Brain microvascular endothelial cell (primary cell): Measurements from ENCODE around the gene PRDM2.
A peak's percentile ranks its signal among the peaks of the same experiment; 100 is the strongest.

Source experiments
- DNase-seq: peaks from one replicate; pipeline ENCODE4 v3.0.0-alpha.2; 2020
- H3K27ac ChIP-seq: fragments of 250-450 bp; sonication (Bioruptor Pico); 2 replicates; pipeline ENCODE4 v1.5.1; 2020; ENCODE audit warnings: mild to moderate bottlenecking, moderate library complexity
- H3K27me3 ChIP-seq: fragments of 250-450 bp; sonication (Bioruptor Pico); replicated peaks from 2 replicates; pipeline ENCODE4 v1.5.1; 2020; ENCODE audit warnings: mild to moderate bottlenecking
- H3K36me3 ChIP-seq: fragments of 250-450 bp; sonication (Bioruptor Pico); replicated peaks from 2 replicates; pipeline ENCODE4 v1.5.1; 2020; ENCODE audit warnings: mild to moderate bottlenecking
- H3K4me3 ChIP-seq: 2 replicates; pipeline ENCODE4 v1.5.1; 2011; ENCODE audit warnings: low read depth, mild to moderate bottlenecking, control low read depth, low read length, moderate library complexity
- CTCF ChIP-seq: IDR thresholded peaks from 2 replicates; pipeline ENCODE4 v1.5.1; 2011; ENCODE audit warnings: low read depth, mild to moderate bottlenecking, moderate library complexity, low read length, control low read depth, inconsistent platforms; ENCODE audit errors: missing control alignments
- in situ Hi-C: cut with HindIII; loops from 2 replicates; pipeline ENCODE4 v1.10.0; 2017; ENCODE audit warnings: low sequenced_read_pairs, low pct_ligation_motif_present

Gene PRDM2

GRCh38 chr1:13764588-13765332 is 64.8 kb downstream of the PRDM2 start:
- Histone ChIP-seq H3K27ac (no peak overlapping the region), H3K4me3 (no peak overlapping the region), H3K27me3 (no peaks in the 10 kb centered on the region), H3K36me3 (no peaks in the 10 kb centered on the region)
- in situ Hi-C loops, result no loop called here
- TF ChIP-seq CTCF, result peak; percentile 30
- peak; percentile 39 for DNase-seq

GRCh38 chr1:13766592-13767564 is 66.9 kb downstream of the PRDM2 start:
- in situ Hi-C loops, result no loop called here
- Histone ChIP-seq H3K27me3 (no peaks in the 10 kb centered on the region), H3K27ac (no peak overlapping the region)

GRCh38 chr1:13769212-13769611 is 69.2 kb downstream of the PRDM2 start:
- H3K27ac ChIP-seq, result no peak overlapping the region
- no peak overlapping the region for H3K4me3 ChIP-seq
- TF ChIP-seq CTCF, result no peak
- peaks cover 6% of the 10 kb centered on the region for H3K36me3 ChIP-seq
- no peak for DNase-seq
- no peaks in the 10 kb centered on the region for H3K27me3 ChIP-seq
- in situ Hi-C loops, result no loop called here

More at GRCh38 chr1:13766592-13767564, 66.9 kb downstream of the PRDM2 start:
- H3K4me3 ChIP-seq, result no peak overlapping the region
- no peaks in the 10 kb centered on the region for H3K36me3 ChIP-seq
- no peak for DNase-seq
- TF ChIP-seq CTCF, result no peak

GRCh38 chr1:13769830-13770229 is 69.8 kb downstream of the PRDM2 start:
- in situ Hi-C loops, result no loop called here
- no peak for DNase-seq
- peaks cover 6% of the 10 kb centered on the region for H3K36me3 ChIP-seq

GRCh38 chr1:13770743-13771142 is 70.8 kb downstream of the PRDM2 start:
- no peak overlapping the region for H3K27ac ChIP-seq
- peaks cover 6% of the 10 kb centered on the region for H3K36me3 ChIP-seq
- no peak for TF ChIP-seq CTCF
- no peaks in the 10 kb centered on the region for H3K27me3 ChIP-seq
- DNase-seq, result no peak
- in situ Hi-C loops, result no loop called here
- no peak overlapping the region for H3K4me3 ChIP-seq

More at GRCh38 chr1:13769830-13770229, 69.8 kb downstream of the PRDM2 start:
- Histone ChIP-seq H3K27ac (no peak overlapping the region), H3K4me3 (no peak overlapping the region), H3K27me3 (no peaks in the 10 kb centered on the region)
- no peak for TF ChIP-seq CTCF
